ENCODE data around the gene ZBTB17.
"Not testable (repeated sequence)": the region's sequence is repeated elsewhere in the genome, so short reads cannot be mapped to it uniquely, and the experiment has no call there.

ZBTB17 gene

DNA sequence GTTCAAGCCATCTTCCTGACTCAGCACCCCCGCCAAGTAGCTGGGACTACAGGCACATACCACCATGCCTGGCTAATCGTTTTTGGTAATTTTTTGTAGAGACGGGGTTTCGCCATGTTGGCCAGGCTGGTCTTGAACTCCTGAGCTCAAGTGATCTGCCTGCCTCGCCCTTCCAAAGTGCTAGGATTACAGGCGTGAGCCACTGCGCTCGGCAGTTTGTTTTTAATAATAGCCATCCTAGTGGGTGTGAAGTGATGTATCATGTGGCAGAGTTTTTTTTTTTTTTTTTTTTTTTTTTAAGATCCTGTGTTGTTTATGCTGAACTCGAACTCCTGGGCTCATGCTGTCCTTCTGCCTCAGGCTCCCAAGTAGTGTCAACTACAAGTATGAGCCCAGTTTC is 76.6 kb downstream of the ZBTB17 start:
- Histone ChIP-seq H3K9ac (ENCODE audit: low read depth, low read length, poor library complexity) (no peak overlapping the region), H2AK5ac (ENCODE audit: low read depth, low read length) (no peak overlapping the region), H2AFZ (ENCODE audit: low read length) (no peak overlapping the region), H3K9me3 (replicated peaks in 1 of 2; ENCODE audit: control insufficient read depth in 2 of 2, insufficient read depth in 1 of 2, low read depth in 1 of 2, low read length in 2 of 2) (peaks cover 0 to 3% of the 10 kb centered on the region in 2 donors), H4K91ac (ENCODE audit: low read depth, low read length, poor library complexity) (no peak overlapping the region), H2BK15ac (ENCODE audit: low read length) (no peak overlapping the region), H2BK12ac (ENCODE audit: low read length) (no peak overlapping the region), H3K79me1 (ENCODE audit: low read depth, low read length) (peaks cover 6% of the 10 kb centered on the region), H4K8ac (ENCODE audit: low read depth, low read length) (no peak overlapping the region), H2BK5ac (ENCODE audit: low read length) (no peak overlapping the region), H2BK120ac (ENCODE audit: low read depth, low read length) (no peak overlapping the region), H3K27ac (replicated peaks; ENCODE audit: low read length) (no peak overlapping the region), H3K4me2 (ENCODE audit: insufficient read depth, low read length, poor library complexity, severe bottlenecking) (no peak overlapping the region), H3K18ac (ENCODE audit: low read length) (no peak overlapping the region), H3K23ac (ENCODE audit: low read depth, low read length, poor library complexity) (no peak overlapping the region), H3K36me3 (replicated peaks in 1 of 2; ENCODE audit: control insufficient read depth in 2 of 2, insufficient read depth in 2 of 2, low read length in 2 of 2) (peaks cover 0 to 49% of the 10 kb centered on the region in 2 donors), H3K27me3 (ENCODE audit: control insufficient read depth in 3 of 3, insufficient read depth in 3 of 3, low read depth in 1 of 3, low read length in 3 of 3) (no peaks in the 10 kb centered on the region), H3K4ac (ENCODE audit: low read length) (no peak overlapping the region), H3K4me3 (ENCODE audit: low read length in 2 of 2) (no peak overlapping the region), H3K4me1 (ENCODE audit: control insufficient read depth in 2 of 2, insufficient read depth in 1 of 2, low read depth in 1 of 2, low read length in 2 of 2) (no peaks in the 10 kb centered on the region), H3K14ac (ENCODE audit: low read length) (no peak overlapping the region)
- DNase-seq (ENCODE audit: low spot score) = no peak
- WGBS, 2 donors (ENCODE audit: extremely low coverage in 2 of 2, insufficient read length in 2 of 2, insufficient replicate concordance in 1 of 2) = no CpG with 5 or more reads among the region's 9 CpGs

DNA sequence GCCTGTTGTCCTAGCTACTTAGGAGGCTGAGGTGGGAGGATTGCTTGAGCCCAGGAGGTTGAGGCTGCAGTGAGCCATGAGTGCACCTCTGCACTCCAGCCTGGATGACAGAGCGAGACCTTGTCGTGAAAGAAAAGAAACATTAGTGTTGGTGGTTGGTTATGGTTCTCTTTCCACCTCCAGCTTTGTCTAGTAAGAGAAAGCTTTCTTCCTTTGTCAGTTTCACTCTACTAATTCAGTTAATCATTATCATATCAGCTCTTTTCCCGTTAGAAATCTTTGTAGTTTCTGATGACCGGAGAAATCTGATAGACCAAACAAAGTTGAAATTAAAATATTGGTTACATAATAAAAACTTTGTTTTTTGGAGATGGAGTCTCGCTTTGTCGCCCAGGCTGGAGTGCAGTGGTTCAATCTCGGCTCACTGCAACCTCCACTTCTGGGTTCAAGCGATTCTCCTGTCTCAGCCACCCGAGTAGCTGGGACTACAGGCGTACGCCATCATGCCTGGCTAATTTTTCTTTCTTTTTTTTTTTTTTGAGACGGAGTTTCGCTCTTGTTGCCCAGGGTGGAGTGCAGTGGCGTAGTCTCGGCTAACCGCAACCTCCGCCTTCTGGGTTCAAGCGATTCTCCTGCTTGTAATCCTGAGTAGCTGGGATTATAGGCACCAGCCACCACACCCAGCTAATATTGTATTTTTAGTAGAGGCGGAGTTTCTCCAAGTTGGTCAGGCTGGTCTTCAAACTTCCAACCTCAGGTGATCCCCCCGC is 78.9 kb downstream of the ZBTB17 start:
- not testable (repeated sequence) for H2AK5ac ChIP-seq (ENCODE audit: low read depth, low read length); H3K14ac ChIP-seq (ENCODE audit: low read length); H3K18ac ChIP-seq (ENCODE audit: low read length); H3K9ac ChIP-seq (ENCODE audit: low read depth, low read length, poor library complexity); H2BK15ac ChIP-seq (ENCODE audit: low read length); H2BK5ac ChIP-seq (ENCODE audit: low read length); H3K4me2 ChIP-seq (ENCODE audit: insufficient read depth, low read length, poor library complexity, severe bottlenecking); H3K4me3 ChIP-seq (ENCODE audit: low read length in 2 of 2); H3K79me1 ChIP-seq (ENCODE audit: low read depth, low read length); H2AFZ ChIP-seq (ENCODE audit: low read length); H3K27me3 ChIP-seq (ENCODE audit: control insufficient read depth in 3 of 3, insufficient read depth in 3 of 3, low read depth in 1 of 3, low read length in 3 of 3); H2BK12ac ChIP-seq (ENCODE audit: low read length); DNase-seq (ENCODE audit: low spot score); H3K27ac ChIP-seq (replicated peaks; ENCODE audit: low read length); H4K91ac ChIP-seq (ENCODE audit: low read depth, low read length, poor library complexity); H3K4me1 ChIP-seq (ENCODE audit: control insufficient read depth in 2 of 2, insufficient read depth in 1 of 2, low read depth in 1 of 2, low read length in 2 of 2); H2BK120ac ChIP-seq (ENCODE audit: low read depth, low read length); H3K4ac ChIP-seq (ENCODE audit: low read length); H3K23ac ChIP-seq (ENCODE audit: low read depth, low read length, poor library complexity); H4K8ac ChIP-seq (ENCODE audit: low read depth, low read length); H3K9me3 ChIP-seq (replicated peaks in 1 of 2; ENCODE audit: control insufficient read depth in 2 of 2, insufficient read depth in 1 of 2, low read depth in 1 of 2, low read length in 2 of 2)
- no CpG with 5 or more reads among the region's 20 CpGs for WGBS, 2 donors (ENCODE audit: extremely low coverage in 2 of 2, insufficient read length in 2 of 2, insufficient replicate concordance in 1 of 2)
- peaks cover 0 to 57% of the 10 kb centered on the region in 2 donors for H3K36me3 ChIP-seq (replicated peaks in 1 of 2; ENCODE audit: control insufficient read depth in 2 of 2, insufficient read depth in 2 of 2, low read length in 2 of 2)

- no peak overlapping the region for H2AK5ac ChIP-seq (ENCODE audit: low read depth, low read length)
- H3K4me3 ChIP-seq (ENCODE audit: low read length in 2 of 2) = no peak overlapping the region
- no peak overlapping the region for H2BK5ac ChIP-seq (ENCODE audit: low read length)
- H3K9ac ChIP-seq (ENCODE audit: low read depth, low read length, poor library complexity) = no peak overlapping the region
- H3K36me3 ChIP-seq (replicated peaks in 1 of 2; ENCODE audit: control insufficient read depth in 2 of 2, insufficient read depth in 2 of 2, low read length in 2 of 2) = peaks cover 0 to 71% of the 10 kb centered on the region in 2 donors
- no peaks in the 10 kb centered on the region for H3K27me3 ChIP-seq (ENCODE audit: control insufficient read depth in 3 of 3, insufficient read depth in 3 of 3, low read depth in 1 of 3, low read length in 3 of 3)
- H3K4me1 ChIP-seq (ENCODE audit: control insufficient read depth in 2 of 2, insufficient read depth in 1 of 2, low read depth in 1 of 2, low read length in 2 of 2) = no peaks in the 10 kb centered on the region
- no peak overlapping the region for H2BK120ac ChIP-seq (ENCODE audit: low read depth, low read length)
- no peak overlapping the region for H2AFZ ChIP-seq (ENCODE audit: low read length)
- H3K18ac ChIP-seq (ENCODE audit: low read length) = no peak overlapping the region
- no peak overlapping the region for H3K23ac ChIP-seq (ENCODE audit: low read depth, low read length, poor library complexity)
- H3K14ac ChIP-seq (ENCODE audit: low read length) = no peak overlapping the region
- no peak overlapping the region for H3K4me2 ChIP-seq (ENCODE audit: insufficient read depth, low read length, poor library complexity, severe bottlenecking)
- H3K4ac ChIP-seq (ENCODE audit: low read length) = no peak overlapping the region
- DNase-seq (ENCODE audit: low spot score) = no peak
- no peak overlapping the region for H4K8ac ChIP-seq (ENCODE audit: low read depth, low read length)
- peaks cover 0 to 6% of the 10 kb centered on the region in 2 donors for H3K9me3 ChIP-seq (replicated peaks in 1 of 2; ENCODE audit: control insufficient read depth in 2 of 2, insufficient read depth in 1 of 2, low read depth in 1 of 2, low read length in 2 of 2)
- no peak overlapping the region for H3K27ac ChIP-seq (replicated peaks; ENCODE audit: low read length)
- no peak overlapping the region for H2BK12ac ChIP-seq (ENCODE audit: low read length)
- H2BK15ac ChIP-seq (ENCODE audit: low read length) = no peak overlapping the region
- peaks cover 3% of the 10 kb centered on the region for H3K79me1 ChIP-seq (ENCODE audit: low read depth, low read length)
- H4K91ac ChIP-seq (ENCODE audit: low read depth, low read length, poor library complexity) = no peak overlapping the region
Observed at GRCh38 chr1:15895233-15895632, 80.7 kb downstream of the ZBTB17 start.

DNA sequence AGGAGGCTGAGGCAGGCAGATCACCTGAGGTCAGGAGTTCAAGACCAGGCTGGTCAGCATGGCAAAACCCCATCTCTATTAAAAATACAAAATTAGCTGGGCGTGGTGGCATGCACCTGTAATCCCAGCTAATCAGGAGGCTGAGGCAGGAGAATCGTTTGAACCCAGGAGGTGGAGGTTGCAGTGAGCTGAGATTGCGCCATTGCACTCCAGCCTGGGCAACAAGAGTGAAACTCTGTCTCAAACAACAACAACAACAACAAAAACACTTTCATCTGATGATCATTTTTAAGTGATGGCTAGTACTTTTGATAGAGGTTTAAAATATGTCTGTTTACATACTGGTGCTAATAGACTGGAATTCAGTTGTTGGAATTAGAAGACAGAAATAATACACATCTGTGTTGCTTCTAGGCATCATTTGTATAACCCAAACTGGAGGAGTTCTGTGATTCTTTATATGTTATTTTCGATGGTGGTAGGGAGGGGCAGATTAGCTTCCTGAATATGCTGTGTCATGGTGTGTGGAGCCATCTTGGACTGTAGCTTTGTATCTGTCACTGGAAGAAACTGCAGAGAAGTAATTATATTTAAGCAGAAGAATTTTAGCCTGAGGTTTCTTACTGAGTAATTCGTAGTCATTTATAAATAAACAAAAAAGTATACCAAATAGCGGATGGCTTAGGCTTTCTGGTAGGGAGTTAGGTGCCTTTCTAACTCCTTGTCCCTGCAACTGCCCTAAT is 82.9 kb downstream of the ZBTB17 start:
- not testable (repeated sequence) for H2BK12ac ChIP-seq (ENCODE audit: low read length); H2BK5ac ChIP-seq (ENCODE audit: low read length); H3K27me3 ChIP-seq (ENCODE audit: control insufficient read depth in 3 of 3, insufficient read depth in 3 of 3, low read depth in 1 of 3, low read length in 3 of 3); H2AFZ ChIP-seq (ENCODE audit: low read length); H4K91ac ChIP-seq (ENCODE audit: low read depth, low read length, poor library complexity); H3K4me3 ChIP-seq (ENCODE audit: low read length in 2 of 2); H3K9ac ChIP-seq (ENCODE audit: low read depth, low read length, poor library complexity); H3K27ac ChIP-seq (replicated peaks; ENCODE audit: low read length); H4K8ac ChIP-seq (ENCODE audit: low read depth, low read length); H3K14ac ChIP-seq (ENCODE audit: low read length); H3K9me3 ChIP-seq (replicated peaks in 1 of 2; ENCODE audit: control insufficient read depth in 2 of 2, insufficient read depth in 1 of 2, low read depth in 1 of 2, low read length in 2 of 2); H2BK120ac ChIP-seq (ENCODE audit: low read depth, low read length); H3K4me1 ChIP-seq (ENCODE audit: control insufficient read depth in 2 of 2, insufficient read depth in 1 of 2, low read depth in 1 of 2, low read length in 2 of 2); H2BK15ac ChIP-seq (ENCODE audit: low read length); H3K23ac ChIP-seq (ENCODE audit: low read depth, low read length, poor library complexity); DNase-seq (ENCODE audit: low spot score); H3K79me1 ChIP-seq (ENCODE audit: low read depth, low read length); H3K4me2 ChIP-seq (ENCODE audit: insufficient read depth, low read length, poor library complexity, severe bottlenecking); H2AK5ac ChIP-seq (ENCODE audit: low read depth, low read length); H3K4ac ChIP-seq (ENCODE audit: low read length); H3K18ac ChIP-seq (ENCODE audit: low read length)
- H3K36me3 ChIP-seq (replicated peaks in 1 of 2; ENCODE audit: control insufficient read depth in 2 of 2, insufficient read depth in 2 of 2, low read length in 2 of 2) = peaks cover 0 to 73% of the 10 kb centered on the region in 2 donors
- WGBS, 2 donors (ENCODE audit: extremely low coverage in 2 of 2, insufficient read length in 2 of 2, insufficient replicate concordance in 1 of 2) = no CpG with 5 or more reads among the region's 6 CpGs

All from neuronal stem cell (in vitro differentiated cells).